HEK293 (cell line): Measurements from ENCODE around the gene ERMP1.

Experiments used
- CTCF ChIP-seq: fragments of 450-650 bp; formaldehyde crosslinking; IDR thresholded peaks from 2 replicates; pipeline ENCODE4 v1.5.1; 2016; ENCODE audit warnings: missing biosample characterization, missing genetic modification characterization
- SETDB1 ChIP-seq: IDR thresholded peaks from one replicate; pipeline ENCODE4 v1.6.1; 2017; ENCODE audit warnings: mild to moderate bottlenecking, low read length, moderate library complexity, mixed read lengths; ENCODE audit not compliant: insufficient read length
- TCF7L2 ChIP-seq: IDR thresholded peaks from 2 replicates; pipeline ENCODE4 v1.6.1; 2011; ENCODE audit warnings: low read depth, mild to moderate bottlenecking, inconsistent platforms, low read length, moderate library complexity, borderline replicate concordance
- TRIM28 ChIP-seq: IDR thresholded peaks from 2 replicates; pipeline ENCODE4 v1.6.1; 2011; ENCODE audit warnings: low read length, control low read depth, borderline replicate concordance
- YY1 ChIP-seq: fragments of 450-650 bp; formaldehyde crosslinking; IDR thresholded peaks from 2 replicates; pipeline ENCODE4 v1.5.1; 2018; ENCODE audit warnings: missing biosample characterization, missing genetic modification characterization
- ZIC2 ChIP-seq: fragments of 450-650 bp; formaldehyde crosslinking; IDR thresholded peaks from 2 replicates; pipeline ENCODE4 v1.5.1; 2016; ENCODE audit warnings: missing biosample characterization, missing genetic modification characterization
- ZNF138 ChIP-seq: fragments of 450-650 bp; formaldehyde crosslinking; IDR thresholded peaks from 2 replicates; pipeline ENCODE4 v1.5.1; 2016; ENCODE audit warnings: missing biosample characterization, missing genetic modification characterization, borderline replicate concordance
- ZNF571 ChIP-seq: fragments of 450-650 bp; formaldehyde crosslinking; IDR thresholded peaks from 2 replicates; pipeline ENCODE4 v1.5.0; 2017; ENCODE audit warnings: missing biosample characterization, missing genetic modification characterization
- ZNF621 ChIP-seq: fragments of 450-650 bp; formaldehyde crosslinking; IDR thresholded peaks from 2 replicates; pipeline ENCODE4 v1.5.1; 2017; ENCODE audit warnings: missing biosample characterization, missing genetic modification characterization
- ZNF654 ChIP-seq: fragments of 450-650 bp; formaldehyde crosslinking; IDR thresholded peaks from 2 replicates; pipeline ENCODE4 v1.5.1; 2016; ENCODE audit warnings: low read depth, missing biosample characterization, missing genetic modification characterization
- ZNF660 ChIP-seq: fragments of 450-650 bp; IDR thresholded peaks from 2 replicates; pipeline ENCODE4 v1.5.1; 2018; ENCODE audit warnings: missing biosample characterization, mild to moderate bottlenecking, missing genetic modification characterization
- ZNF704 ChIP-seq: fragments of 450-650 bp; formaldehyde crosslinking; IDR thresholded peaks from 2 replicates; pipeline ENCODE4 v1.5.1; 2016; ENCODE audit warnings: missing biosample characterization, missing genetic modification characterization
- TF ChIP-seq, protein P1 (sequence below): fragments of 450-650 bp; formaldehyde crosslinking; IDR thresholded peaks from 2 replicates; pipeline ENCODE4 v1.5.1; 2016; ENCODE audit warnings: missing biosample characterization, missing genetic modification characterization

DNA sequence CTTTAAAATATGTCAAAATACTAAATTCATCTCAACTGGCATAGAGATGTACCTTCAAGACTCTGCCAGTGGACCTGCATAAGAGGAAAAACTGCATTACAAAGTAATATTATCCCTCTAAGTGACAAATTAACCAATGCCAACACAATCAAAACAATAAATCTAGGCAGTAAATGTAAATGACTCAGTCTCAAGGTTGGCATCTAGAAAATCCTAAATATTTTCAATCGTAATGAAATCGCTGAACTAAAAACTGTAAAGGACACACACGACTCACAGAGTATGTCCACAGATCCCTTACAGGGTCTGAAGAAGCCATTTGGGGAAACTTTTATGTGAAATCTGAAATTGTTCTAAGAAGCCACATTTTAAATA, 31.2 kb downstream of the ERMP1 start:
- TF ChIP-seq TRIM28: no peak
- TF ChIP-seq ZNF660 (tag by site-specific recombination): no peak
- no peak for TF ChIP-seq CTCF (tag by site-specific recombination)
- no peak for TF ChIP-seq YY1 (tag by site-specific recombination)
- no peak for TF ChIP-seq TCF7L2
- no peak for TF ChIP-seq ZNF571 (tag by site-specific recombination)
- no peak for TF ChIP-seq ZNF621 (tag by site-specific recombination)
- no peak for TF ChIP-seq ZNF704 (tag by site-specific recombination)
- no peak for TF ChIP-seq ZNF654 (tag by site-specific recombination)
- TF ChIP-seq SETDB1: no peak
- TF ChIP-seq, protein P1, sequence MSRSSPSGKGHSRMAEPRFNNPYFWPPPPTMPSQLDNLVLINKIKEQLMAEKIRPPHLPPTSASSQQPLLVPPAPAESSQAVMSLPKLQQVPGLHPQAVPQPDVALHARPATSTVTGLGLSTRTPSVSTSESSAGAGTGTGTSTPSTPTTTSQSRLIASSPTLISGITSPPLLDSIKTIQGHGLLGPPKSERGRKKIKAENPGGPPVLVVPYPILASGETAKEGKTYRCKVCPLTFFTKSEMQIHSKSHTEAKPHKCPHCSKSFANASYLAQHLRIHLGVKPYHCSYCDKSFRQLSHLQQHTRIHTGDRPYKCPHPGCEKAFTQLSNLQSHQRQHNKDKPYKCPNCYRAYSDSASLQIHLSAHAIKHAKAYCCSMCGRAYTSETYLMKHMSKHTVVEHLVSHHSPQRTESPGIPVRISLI (tag by site-specific recombination): no peak
- no peak for TF ChIP-seq ZNF138 (tag by site-specific recombination)
- TF ChIP-seq ZIC2 (tag by site-specific recombination): no peak
